ENCODE measurements around the gene OR2AT4. TPM values are rescaled to one million over a fixed set of nuclear protein-coding genes. Genes with fewer than 3 reads are reported as not detected.

Gene OR2AT4
- not detected in 5 replicates for total RNA-seq (2022; extraction: Qiagen RNA extraction; ENCODE audit: low read depth)

DNA sequence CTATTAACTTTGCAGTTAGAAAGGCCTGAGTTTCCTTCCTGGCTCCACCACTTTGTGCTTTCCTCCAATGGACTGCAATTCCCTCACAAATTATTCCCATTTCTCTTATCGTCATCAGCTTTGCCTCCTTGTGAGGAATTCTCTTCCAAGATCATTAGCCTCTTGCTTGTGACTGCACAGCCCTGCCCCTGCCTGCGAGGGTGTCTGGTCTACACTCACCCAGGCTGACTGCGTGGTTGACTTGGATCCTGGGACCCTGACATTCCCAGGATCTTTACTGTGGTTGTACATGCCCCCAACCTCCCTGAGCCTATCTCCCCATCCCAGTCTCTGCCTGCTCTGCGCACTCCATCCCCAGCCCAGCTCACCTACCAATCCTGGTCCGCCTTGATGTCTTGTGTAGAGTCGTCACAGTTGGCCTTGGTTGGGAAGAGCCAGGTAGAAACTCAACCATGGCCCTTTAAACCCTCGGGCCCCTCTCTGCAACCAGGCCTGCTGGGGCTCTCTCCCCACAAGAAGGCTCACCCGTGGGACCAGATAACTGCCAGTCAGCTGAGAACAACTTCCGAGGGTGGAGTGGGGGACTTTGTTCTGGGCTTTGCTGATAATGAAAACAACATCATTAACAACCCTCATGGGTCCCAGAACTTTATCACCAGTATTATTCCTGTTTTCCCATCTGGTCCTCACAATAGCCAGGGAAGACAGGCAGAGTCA, at the start of gene OR2AT4:
Gene OR2AT4 (minus strand): TSS at position 421 of the 717 bp plus-strand sequence.

Other genes with a start within 250 kb of the OR2AT4 start
- gene XRRA1, start 147.8 kb downstream of the OR2AT4 start, total RNA-seq (2022; extraction: Qiagen RNA extraction; ENCODE audit: low read depth), result 4.4 to 6.1 TPM (median 5.4 TPM) in 5 replicates
- gene SPCS2, start 147.6 kb downstream of the OR2AT4 start, total RNA-seq (2022; extraction: Qiagen RNA extraction; ENCODE audit: low read depth), result 232 to 294 TPM (median 239 TPM) in 5 replicates
- 2.5 to 4.6 TPM (median 4.2 TPM) in 5 replicates for gene NEU3, start 107.9 kb downstream of the OR2AT4 start, total RNA-seq (2022; extraction: Qiagen RNA extraction; ENCODE audit: low read depth)
- gene SLCO2B1, start 54.2 kb upstream of the OR2AT4 start, total RNA-seq (2022; extraction: Qiagen RNA extraction; ENCODE audit: low read depth), result 2.9 to 4.5 TPM (median 3.1 TPM) in 5 replicates
- gene TPBGL, start 143.9 kb upstream of the OR2AT4 start, total RNA-seq (2022; extraction: Qiagen RNA extraction; ENCODE audit: low read depth), result 0.06 to 0.27 TPM (median 0.16 TPM) in 4 of 5 replicates, not detected in the other

All from A549 treated with GW870086 at 1 μM for 4 hours (cell line).